NK-92 treated with Interleukin-12 subunit alpha and Interleukin-12 subunit beta, amount 100 ng/mL, for 24 hours (cell line): ENCODE data around the gene RNASE12.
"Not testable (repeated sequence)": the region's sequence is repeated elsewhere in the genome, so short reads cannot be mapped to it uniquely, and the experiment has no call there.

Experiments used
- DNase-seq: peaks from one replicate; lab custom pipeline; 2025; lab: John Stamatoyannopoulos, UW

Gene RNASE12

DNA sequence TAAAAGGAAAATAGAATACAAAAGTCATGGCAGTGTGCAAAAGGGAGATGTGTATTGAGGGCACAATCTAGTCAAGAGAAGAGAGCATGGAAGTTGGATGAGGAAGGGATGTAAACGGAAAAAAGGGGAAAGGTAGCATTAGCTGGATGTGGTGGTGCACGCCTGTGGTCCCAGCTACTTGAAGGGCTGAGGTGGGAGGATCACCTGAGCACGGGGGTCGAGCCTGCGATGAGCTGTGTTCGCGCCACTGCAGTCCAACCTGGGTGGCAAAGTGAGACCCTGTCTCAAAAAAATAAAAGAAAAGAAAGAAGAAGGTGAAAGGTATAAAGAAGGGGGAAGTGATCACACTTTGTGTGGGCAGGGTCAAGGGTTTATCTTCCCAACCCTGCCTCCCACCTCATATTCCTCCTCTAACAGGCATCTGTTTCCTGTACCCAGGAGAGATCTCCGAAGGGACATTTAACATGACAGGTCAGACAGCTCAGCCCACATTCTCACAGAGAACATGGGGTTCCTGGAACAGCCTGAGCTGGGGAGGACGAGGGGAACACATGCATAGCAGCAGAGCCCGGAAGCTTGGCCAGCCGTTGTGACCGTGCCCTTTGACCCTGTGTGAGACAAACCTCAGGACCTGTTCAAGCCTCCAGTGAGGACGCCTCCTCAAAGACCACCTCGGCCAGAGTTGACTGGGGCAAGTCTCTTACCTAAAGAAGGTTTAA is 12.2 kb downstream of the RNASE12 start:
- DNase-seq, result no peak

DNA sequence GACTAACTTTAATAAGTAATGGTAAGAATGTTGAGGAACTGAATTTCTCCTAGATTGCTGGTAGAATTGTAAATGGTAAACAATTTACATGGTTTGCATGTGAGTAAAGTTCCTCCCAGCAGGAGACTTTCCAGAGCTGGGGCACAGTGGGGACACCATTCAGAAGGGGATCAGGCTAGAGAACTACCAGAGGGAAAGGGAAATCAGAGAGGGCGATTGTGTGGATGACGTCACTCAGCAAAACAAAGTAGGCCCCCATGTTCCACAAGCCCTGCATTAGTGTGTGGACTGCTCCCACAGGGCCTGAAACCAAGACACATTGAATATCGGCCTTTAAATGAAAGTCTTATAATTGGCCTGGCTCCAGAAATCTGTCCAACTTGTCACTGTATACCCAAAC is 12.9 kb downstream of the RNASE12 start:
- DNase-seq, result no peak

DNA sequence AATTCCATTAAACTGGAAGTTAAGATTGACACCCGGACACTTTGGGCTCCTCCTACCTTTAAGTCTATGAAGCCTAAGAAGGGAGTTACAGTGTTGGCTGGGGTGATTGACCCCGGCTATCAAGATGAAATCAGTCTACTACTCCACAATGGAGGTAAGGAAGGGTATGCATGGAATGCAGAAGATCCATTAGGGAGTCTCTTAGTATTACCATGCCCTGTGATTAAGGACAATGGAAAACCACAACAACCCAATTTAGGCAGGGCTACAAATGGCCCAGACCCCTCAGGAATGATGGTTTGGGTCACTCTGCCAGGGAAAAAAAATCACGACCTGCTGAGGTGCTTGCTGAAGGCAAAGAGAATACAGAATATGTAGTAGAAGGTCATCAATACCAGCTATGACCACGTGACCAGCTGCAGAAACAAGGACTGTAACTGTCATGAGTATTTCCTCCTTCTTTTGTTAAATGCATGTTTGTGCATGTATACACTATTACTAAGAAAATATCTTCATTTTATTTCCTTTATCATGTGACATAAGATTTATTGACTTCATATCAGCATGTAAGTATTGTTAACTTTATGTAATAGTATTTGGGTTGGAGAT is 18.7 kb downstream of the RNASE12 start:
- not testable (repeated sequence) for DNase-seq

GRCh38 chr14:20570720-20571119 is 20.5 kb downstream of the RNASE12 start:
- not testable (repeated sequence) for DNase-seq

- DNase-seq, result not testable (repeated sequence)
Measured at GRCh38 chr14:20569865-20570264, 21.3 kb downstream of the RNASE12 start.

- no peak for DNase-seq
Measured at GRCh38 chr14:20569066-20569465, 22.1 kb downstream of the RNASE12 start.

- DNase-seq, result no peak
Measured at GRCh38 chr14:20568393-20568792, 22.8 kb downstream of the RNASE12 start.

GRCh38 chr14:20567199-20567598 is 24.0 kb downstream of the RNASE12 start:
- DNase-seq, result not testable (repeated sequence)

DNA sequence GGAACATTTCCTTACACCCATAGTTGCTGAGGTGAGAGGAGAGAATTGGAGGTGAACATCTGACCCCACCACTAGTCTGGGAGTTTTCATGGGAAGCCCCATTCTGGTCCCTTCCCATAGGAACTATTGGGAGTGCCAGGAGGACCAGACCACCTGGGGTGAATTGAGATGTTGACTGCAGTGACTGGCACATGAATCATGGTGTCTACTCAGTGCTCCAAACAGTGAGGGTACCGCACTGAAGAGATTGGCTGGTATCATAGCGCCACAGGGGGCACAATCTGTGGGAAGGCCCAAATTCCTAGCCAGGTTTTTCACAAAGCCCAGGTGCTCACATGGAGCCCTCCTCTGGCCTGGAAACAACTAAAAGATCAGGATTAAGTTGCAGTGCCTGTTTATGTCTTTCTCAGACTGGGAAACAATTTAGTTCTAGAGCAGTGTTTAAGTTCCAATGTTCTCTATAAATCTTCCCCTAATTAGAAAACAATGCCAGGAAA is 26.6 kb downstream of the RNASE12 start:
- DNase-seq, result no peak

DNA sequence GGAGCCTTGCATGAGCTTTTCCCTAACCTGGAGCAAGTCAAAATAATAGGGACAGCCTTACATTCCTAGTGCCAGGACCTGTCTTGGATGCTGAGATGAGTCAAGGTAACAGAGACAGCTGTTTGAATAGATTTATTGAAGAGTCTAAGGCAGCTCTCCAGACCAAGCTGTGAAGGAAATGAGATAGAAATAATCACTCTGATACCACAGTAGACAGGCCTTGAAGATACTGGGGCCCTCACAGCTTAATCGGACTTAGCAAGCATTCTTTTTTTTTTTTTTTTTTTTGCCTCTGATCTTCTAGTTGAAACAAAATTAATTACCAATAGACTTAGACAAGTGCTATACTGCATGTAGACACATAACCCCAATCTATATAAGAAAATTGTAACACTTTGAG is 27.2 kb downstream of the RNASE12 start:
- no peak for DNase-seq

GRCh38 chr14:20560961-20561360 is 30.2 kb downstream of the RNASE12 start, which contains the start of gene RNASE9:
TSS of gene RNASE9 (minus strand) at chr14:20561047.
- no peak for DNase-seq

- DNase-seq, result no peak
Measured at GRCh38 chr14:20559461-20559904, 31.7 kb downstream of the RNASE12 start.

GRCh38 chr14:20557212-20557542 is 34.0 kb downstream of the RNASE12 start:
- no peak for DNase-seq

DNA sequence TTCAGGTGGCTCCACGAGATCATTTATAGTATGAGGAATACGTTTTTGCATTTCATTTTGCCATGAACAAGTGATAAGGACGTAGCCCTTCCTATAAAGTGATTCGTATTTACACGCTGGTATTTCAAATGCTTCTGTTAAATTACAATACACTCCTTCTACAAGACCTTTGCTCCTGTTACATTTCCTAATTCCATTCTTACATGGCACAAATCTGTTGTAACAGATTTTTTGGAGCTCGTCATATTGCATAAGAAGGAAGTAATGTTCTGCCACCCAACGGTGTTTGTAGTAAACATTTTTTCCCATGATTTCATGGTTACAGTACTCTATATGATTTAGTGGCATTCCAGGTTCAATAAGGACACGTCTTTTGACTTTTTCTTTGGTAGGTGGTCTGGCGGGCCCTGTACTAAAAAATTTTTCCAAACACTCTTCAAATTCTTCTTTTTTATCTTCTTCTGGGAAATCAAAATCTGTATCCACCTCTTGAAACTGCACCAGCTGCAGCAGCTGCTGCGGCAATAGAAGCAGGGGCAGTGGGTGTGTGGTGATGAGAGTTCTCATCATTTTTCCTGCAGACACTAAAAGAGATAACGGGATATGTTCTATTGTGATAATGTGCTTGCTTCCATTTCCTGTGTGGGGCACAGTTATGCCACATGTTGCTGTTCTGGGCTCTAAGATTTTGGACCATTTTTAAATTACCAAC is 34.5 kb downstream of the RNASE12 start:
- no peak for DNase-seq

- DNase-seq, result no peak
Measured at GRCh38 chr14:20555845-20556244, 35.3 kb downstream of the RNASE12 start.

- no peak for DNase-seq
Measured at GRCh38 chr14:20553024-20553423, 38.2 kb downstream of the RNASE12 start.

DNA sequence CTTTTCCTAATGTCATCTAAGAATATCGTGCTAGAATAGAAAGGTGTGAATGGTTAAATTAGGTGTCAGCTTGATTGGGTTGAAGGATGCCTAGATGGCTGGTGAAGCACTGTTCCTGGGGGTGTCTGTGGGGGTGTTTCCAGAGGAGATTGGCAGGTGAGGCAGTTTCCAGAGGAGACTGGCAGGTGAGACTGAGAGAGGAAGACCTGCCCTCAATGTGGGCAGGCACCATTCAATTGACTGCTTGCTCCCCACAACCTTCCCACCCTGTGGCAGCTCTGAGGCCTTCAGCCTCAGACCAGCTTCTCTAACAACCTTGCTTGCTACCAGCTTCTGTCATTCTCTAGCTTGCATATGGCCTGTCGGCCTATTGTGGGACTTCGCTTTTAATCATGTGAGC is 39.6 kb downstream of the RNASE12 start:
- no peak for DNase-seq

DNA sequence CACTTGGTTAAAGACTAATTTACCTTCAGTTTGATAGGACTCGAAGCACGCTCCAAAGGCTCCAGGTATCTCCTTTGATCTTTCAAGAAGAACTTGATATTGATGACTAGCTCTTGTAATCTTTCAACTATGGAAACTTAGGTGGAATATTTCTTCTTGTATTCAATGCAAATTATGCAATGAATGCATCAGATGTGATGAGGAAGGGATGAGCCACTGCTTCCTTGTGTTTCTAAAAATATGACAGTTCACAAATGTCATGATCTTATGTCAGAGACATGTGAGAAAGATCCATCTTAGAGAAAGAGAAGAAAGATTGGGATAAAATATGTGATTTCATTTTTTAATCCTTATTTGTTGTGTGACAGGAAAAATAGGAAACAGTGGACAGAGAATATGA is 40.2 kb downstream of the RNASE12 start:
- no peak for DNase-seq

DNA sequence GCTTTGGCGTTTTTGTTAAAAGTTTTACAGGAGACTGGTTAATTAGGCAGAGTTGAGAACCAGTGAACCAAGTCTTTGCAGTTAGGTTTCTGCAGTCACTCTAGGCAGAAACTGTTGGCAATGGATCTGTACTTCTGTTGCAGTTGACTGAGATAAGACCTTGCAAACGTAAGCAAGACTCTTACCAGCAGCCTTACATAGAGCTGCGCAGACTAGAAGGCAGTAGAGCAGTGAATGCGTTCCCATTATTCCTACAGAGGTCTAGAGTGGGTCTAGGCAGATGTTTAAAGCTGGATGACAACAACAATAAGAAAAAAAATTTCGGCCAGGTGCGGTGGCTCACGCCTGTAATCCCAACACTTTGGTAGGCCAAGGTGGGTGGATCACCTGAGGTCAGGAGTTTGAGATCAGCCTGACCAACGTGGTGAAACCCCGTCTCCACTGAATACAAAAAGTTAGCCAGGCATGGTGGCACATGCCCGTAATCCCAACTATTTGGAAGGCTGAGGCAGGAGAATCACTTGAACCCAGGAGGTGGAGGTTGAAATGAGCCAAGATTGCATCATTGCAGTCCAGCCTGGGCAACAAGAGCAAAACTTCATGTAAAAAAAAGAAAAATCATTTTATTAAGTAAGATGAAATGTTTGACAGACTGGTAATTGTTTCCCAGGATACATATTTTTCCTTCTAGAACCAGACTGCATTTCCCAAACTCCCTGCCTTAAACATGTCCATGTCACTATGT is 42.6 kb downstream of the RNASE12 start:
- DNase-seq, result no peak

GRCh38 chr14:20546877-20547276 is 44.3 kb downstream of the RNASE12 start:
- no peak for DNase-seq
